Right ventricle myocardium superior (tissue), 1 donor: ENCODE measurements around the gene EHMT1. TPM values are rescaled to one million over a fixed set of nuclear protein-coding genes. Genes with fewer than 3 reads are reported as not detected.
A peak's percentile ranks its signal among the peaks of the same experiment; 100 is the strongest.
"Not testable (repeated sequence)": the region's sequence is repeated elsewhere in the genome, so short reads cannot be mapped to it uniquely, and the experiment has no call there.

Experiments used
- ATAC-seq: fragments of 200-7000 bp; cut with Tn5 transposase; one replicate; pipeline ENCODE4 v1.9.1; 2020; ENCODE audit warnings: mild to moderate bottlenecking; ENCODE audit not compliant: poor library complexity
- DNase-seq: peaks from one replicate; pipeline ENCODE4 v3.0.0-alpha.2; 2020
- intact Hi-C: fragments of 100-400 bp; cut with DNase I; formaldehyde crosslinking; loops from one replicate; pipeline ENCODE4 v1.11.2; 2022
- total RNA-seq: library from RNA; stranded (reverse); fragmentation: NEBNext Ultra II Directional; extraction: Animal tissue kit (Norgen Biotek cat#: 25700); gene quantifications from one replicate; pipeline ENCODE4 v1.2.1, GENCODE V29; 2021
- donor health status: DM: no; HTN: yes; CAD: no; lungs with severe emphysema.

EHMT1 gene
- total RNA-seq, 1 donor from 2014 or later = 31.2 TPM

GRCh38 chr9:137759649-137760321 lies 141.0 kb downstream of the EHMT1 start:
- intact Hi-C loops = no loop called here
- ATAC-seq (no peak), DNase-seq (no peak)

GRCh38 chr9:137760426-137760825 lies 141.6 kb downstream of the EHMT1 start:
- intact Hi-C loops = no loop called here
- no peak for ATAC-seq
- DNase-seq = no peak

GRCh38 chr9:137761032-137761431 lies 142.2 kb downstream of the EHMT1 start:
- DNase-seq = no peak
- intact Hi-C loops = no loop called here
- ATAC-seq = no peak

- intact Hi-C loops = no loop called here
- ATAC-seq = no peak
These were observed 143.0 kb downstream of the EHMT1 start for GRCh38 chr9:137761793-137762192.

GRCh38 chr9:137762414-137763061 lies 143.7 kb downstream of the EHMT1 start:
- peak; percentile 26 for ATAC-seq
- intact Hi-C loops = no loop called here
- no peak for DNase-seq

More at GRCh38 chr9:137761793-137762192, 143.0 kb downstream of the EHMT1 start:
- no peak for DNase-seq

- ATAC-seq = no peak
- intact Hi-C loops = no loop called here
- no peak for DNase-seq
These were observed 144.6 kb downstream of the EHMT1 start for GRCh38 chr9:137763271-137763955.

GRCh38 chr9:137764171-137764671 lies 145.4 kb downstream of the EHMT1 start:
- ATAC-seq = no peak
- DNase-seq = no peak
- intact Hi-C loops = no loop called here

GRCh38 chr9:137764981-137765380 lies 146.2 kb downstream of the EHMT1 start:
- DNase-seq = no peak
- intact Hi-C loops = no loop called here
- no peak for ATAC-seq

GRCh38 chr9:137765536-137765935 lies 146.7 kb downstream of the EHMT1 start:
- intact Hi-C loops = no loop called here
- ATAC-seq = no peak

GRCh38 chr9:137771580-137771979 lies 152.8 kb downstream of the EHMT1 start:
- ATAC-seq (no peak), DNase-seq (no peak)
- intact Hi-C loops = no loop called here

More at GRCh38 chr9:137765536-137765935, 146.7 kb downstream of the EHMT1 start:
- no peak for DNase-seq

- intact Hi-C loops = no loop called here
- no peak for ATAC-seq
These were observed 153.6 kb downstream of the EHMT1 start for GRCh38 chr9:137772281-137772873.

GRCh38 chr9:137774775-137775386 lies 156.1 kb downstream of the EHMT1 start:
- ATAC-seq (no peak), DNase-seq (no peak)
- intact Hi-C loops = no loop called here

More at GRCh38 chr9:137772281-137772873, 153.6 kb downstream of the EHMT1 start:
- DNase-seq = no peak

- DNase-seq (no peak), ATAC-seq (no peak)
- intact Hi-C loops = no loop called here
These were observed 157.6 kb downstream of the EHMT1 start for GRCh38 chr9:137776306-137776995.

- no peak for DNase-seq
- ATAC-seq = no peak
- intact Hi-C loops = no loop called here
These were observed 159.0 kb downstream of the EHMT1 start for GRCh38 chr9:137777761-137778160.

GRCh38 chr9:137778336-137778735 lies 159.5 kb downstream of the EHMT1 start:
- ATAC-seq = no peak
- DNase-seq = no peak
- intact Hi-C loops = no loop called here

GRCh38 chr9:137778914-137779313 lies 160.1 kb downstream of the EHMT1 start:
- intact Hi-C loops = no loop called here
- DNase-seq (no peak), ATAC-seq (no peak)

- ATAC-seq, intact Hi-C loops: not testable (repeated sequence)
These were observed 161.2 kb downstream of the EHMT1 start for GRCh38 chr9:137780031-137780430.

GRCh38 chr9:137781906-137782585 lies 163.2 kb downstream of the EHMT1 start:
- DNase-seq (no peak), ATAC-seq (no peak)
- intact Hi-C loops = no loop called here

More at GRCh38 chr9:137780031-137780430, 161.2 kb downstream of the EHMT1 start:
- not testable (repeated sequence) for DNase-seq
